GM12873 (cell line): Measurements from ENCODE around the gene SH3TC1.

Experiments
- CTCF ChIP-seq: IDR thresholded peaks from 2 replicates; pipeline ENCODE4 v1.5.1; 2012; ENCODE audit warnings: low read depth, mild to moderate bottlenecking, moderate library complexity, low read length, control low read depth; ENCODE audit not compliant: insufficient read depth; ENCODE audit errors: missing control alignments

SH3TC1 gene

DNA sequence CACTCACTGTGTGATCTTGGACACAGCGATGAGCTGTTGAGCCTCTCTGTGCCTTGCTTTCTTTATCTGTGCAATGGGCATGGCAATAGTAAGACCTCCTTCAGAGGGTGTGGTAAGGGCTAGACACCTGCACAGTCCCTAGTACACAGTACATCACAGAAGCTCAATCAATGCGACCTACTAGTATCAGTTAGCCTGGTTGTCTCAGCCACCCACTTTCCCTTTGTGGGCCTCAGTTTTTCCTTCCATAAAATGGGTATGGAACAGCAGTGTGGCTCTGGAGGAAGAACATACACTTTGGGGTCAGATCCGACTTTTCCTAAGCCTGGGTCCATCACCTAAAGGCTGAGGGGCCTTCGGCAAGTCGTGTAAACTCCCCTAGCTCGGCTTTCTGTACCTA lies 67.0 kb downstream of the SH3TC1 start:
- TF ChIP-seq CTCF, result no peak

DNA sequence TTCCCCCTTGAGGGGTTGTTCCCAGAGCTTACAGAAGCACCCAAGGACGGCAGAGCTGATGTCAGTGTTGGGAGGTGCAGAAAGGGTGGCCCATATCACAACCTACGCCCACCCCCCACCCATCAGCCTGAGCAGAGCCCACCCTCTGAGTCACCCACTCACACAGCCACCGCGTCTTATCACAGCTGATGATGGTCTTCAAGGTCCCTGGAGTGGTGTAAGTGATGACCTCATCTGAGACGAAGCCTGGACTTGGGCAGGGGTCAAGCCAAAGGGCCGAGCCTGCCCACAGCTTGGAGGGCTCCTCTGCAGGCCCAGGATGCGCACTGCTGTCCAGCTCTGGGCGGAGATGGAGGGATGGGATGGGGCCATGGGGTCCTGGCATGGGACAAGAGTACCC lies 67.4 kb downstream of the SH3TC1 start:
- no peak for TF ChIP-seq CTCF

- TF ChIP-seq CTCF, result peak; percentile 68
Measured at GRCh38 chr4:8267077-8267476, 68.0 kb downstream of the SH3TC1 start.

- no peak for TF ChIP-seq CTCF
Measured at GRCh38 chr4:8268211-8268610, 69.1 kb downstream of the SH3TC1 start.

DNA sequence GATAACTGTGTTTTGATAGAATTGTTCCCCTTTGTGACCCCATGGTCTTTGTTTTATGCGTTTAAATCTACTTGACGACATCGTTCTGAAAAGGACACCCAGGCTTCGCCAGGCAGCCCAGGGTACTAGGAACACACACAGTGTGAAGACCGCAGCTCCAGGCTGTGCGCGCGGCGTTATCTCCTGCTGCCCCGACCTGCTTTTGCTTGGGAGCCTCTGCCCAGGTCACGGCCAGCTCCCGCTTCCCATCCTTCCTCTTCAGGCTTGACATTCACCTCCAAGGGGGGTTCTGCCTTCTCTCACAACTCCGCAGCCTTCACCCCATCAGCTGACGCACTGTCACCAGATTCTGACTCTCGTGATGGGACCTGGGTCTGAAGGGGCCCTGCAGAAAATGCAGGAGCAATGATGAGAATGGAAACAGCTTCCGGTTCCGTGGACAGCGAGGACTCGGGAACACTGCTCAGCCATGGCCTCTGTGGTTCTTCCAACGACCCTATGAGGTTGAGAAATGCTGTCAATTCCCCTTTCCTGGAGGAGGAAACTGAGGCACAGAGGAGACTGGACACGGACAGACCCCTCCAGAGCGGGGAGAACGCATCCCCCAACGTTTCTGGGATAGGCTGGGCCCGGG lies 69.9 kb downstream of the SH3TC1 start:
- TF ChIP-seq CTCF, result no peak

DNA sequence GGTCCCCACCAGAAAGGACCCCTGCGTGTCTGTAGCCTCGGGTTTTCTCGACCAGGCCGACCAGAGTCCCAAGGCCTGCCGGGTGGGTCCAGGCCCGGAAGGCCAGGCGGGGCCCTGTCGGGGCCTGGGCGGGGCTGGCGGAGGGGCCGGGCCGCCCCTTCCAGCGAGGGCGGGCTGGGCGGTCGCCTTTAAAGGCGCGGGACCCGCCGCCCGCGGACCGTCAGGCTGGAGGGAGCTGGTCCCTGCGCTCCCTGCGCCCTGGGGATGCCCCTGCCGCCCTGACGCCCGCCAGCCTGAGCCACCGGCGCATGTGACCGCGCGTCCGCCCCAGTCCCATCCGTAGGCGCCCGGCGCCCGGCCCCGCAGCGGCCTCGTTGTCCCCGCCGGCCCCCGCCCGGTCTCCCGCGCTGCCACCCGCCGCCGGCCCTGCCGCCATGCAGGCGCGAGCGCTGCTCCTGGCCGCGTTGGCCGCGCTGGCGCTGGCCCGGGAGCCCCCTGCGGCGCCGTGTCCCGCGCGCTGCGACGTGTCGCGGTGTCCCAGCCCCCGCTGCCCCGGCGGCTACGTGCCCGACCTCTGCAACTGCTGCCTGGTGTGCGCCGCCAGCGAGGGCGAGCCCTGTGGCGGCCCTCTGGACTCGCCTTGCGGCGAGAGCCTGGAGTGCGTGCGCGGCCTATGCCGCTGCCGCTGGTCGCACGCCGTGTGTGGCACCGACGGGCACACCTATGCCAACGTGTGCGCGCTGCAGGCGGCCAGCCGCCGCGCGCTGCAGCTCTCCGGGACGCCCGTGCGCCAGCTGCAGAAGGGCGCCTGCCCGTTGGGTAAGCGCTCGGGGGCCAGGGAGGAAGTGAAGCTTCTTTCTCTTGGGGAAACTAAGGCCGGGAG lies 70.7 kb downstream of the SH3TC1 start, which contains the start of gene HTRA3:
Gene HTRA3, plus strand, starts transcription at position 220 of the 883 bp plus-strand sequence. Its CDS starts 215 bp downstream, at position 435.
- TF ChIP-seq CTCF, result no peak

- no peak for TF ChIP-seq CTCF
Measured at GRCh38 chr4:8270418-8270771, 71.3 kb downstream of the SH3TC1 start.
